Neural progenitor cell (in vitro differentiated cells): ENCODE data around the gene SERAC1.

ENCODE experiments used
- CTCF ChIP-seq: fragments of 200-600 bp; sonication (generic); IDR thresholded peaks from 2 replicates; pipeline ENCODE4 v1.5.1; 2017; ENCODE audit warnings: antibody characterized with exemption, mild to moderate bottlenecking
- EZH2 ChIP-seq: fragments of 200-600 bp; sonication (generic); IDR thresholded peaks from 2 replicates; pipeline ENCODE4 v1.6.1; 2017; ENCODE audit warnings: antibody characterized with exemption, mild to moderate bottlenecking, moderate library complexity

DNA sequence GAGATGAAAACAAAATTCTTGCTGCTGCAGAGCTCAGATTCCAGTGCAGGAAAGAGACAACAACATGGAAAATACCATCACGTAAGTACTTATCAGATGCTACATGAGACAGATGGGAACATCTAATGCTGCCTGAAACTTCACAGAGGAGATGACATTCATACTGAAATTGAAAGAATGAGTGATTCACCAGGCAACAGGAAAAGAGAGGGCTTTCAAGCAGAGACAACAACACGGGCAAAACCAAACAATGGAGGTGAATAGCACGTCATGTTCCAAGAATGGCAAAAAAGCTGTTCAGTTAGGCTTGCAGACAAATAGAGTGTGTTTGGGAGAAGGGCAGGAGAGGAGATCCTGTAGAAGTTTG is 39.3 kb upstream of the SERAC1 start:
- TF ChIP-seq EZH2 (no peak), CTCF (no peak)
